ENCODE data around the gene RAB11FIP3.

- TF ChIP-seq, protein P1, sequence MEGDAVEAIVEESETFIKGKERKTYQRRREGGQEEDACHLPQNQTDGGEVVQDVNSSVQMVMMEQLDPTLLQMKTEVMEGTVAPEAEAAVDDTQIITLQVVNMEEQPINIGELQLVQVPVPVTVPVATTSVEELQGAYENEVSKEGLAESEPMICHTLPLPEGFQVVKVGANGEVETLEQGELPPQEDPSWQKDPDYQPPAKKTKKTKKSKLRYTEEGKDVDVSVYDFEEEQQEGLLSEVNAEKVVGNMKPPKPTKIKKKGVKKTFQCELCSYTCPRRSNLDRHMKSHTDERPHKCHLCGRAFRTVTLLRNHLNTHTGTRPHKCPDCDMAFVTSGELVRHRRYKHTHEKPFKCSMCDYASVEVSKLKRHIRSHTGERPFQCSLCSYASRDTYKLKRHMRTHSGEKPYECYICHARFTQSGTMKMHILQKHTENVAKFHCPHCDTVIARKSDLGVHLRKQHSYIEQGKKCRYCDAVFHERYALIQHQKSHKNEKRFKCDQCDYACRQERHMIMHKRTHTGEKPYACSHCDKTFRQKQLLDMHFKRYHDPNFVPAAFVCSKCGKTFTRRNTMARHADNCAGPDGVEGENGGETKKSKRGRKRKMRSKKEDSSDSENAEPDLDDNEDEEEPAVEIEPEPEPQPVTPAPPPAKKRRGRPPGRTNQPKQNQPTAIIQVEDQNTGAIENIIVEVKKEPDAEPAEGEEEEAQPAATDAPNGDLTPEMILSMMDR (IDR thresholded peaks at IDR 0.05): no peak
- no peak for TF ChIP-seq EP300 (IDR thresholded peaks at IDR 0.05)
- no peak for TF ChIP-seq POLR2A (IDR thresholded peaks at IDR 0.05)
Measured at GRCh38 chr16:561413-561794, 136.0 kb downstream of the RAB11FIP3 start.
